Esophagus squamous epithelium (tissue), 4 donors: ENCODE results near the gene THSD7A.

Experiments
- POLR2A ChIP-seq, 4 donors: fragments of 450-650 bp; IDR thresholded peaks; one replicate each; pipeline ENCODE4 v1.6.1; 2017; ENCODE audit warnings: antibody characterized with exemption in 4 of 4, mild to moderate bottlenecking in 4 of 4, moderate library complexity in 3 of 4
- TF ChIP-seq, protein P1 (sequence below), 6 experiments: fragments of 450-650 bp in 4 of 6; fragments of 200-600 bp in 2 of 6; sonication (generic) in 2 of 6; IDR thresholded peaks; one replicate each; pipeline ENCODE4 v1.5.1; 2016 to 2019; ENCODE audit warnings: antibody characterized with exemption in 6 of 6, mild to moderate bottlenecking in 4 of 6, moderate library complexity in 4 of 6

DNA sequence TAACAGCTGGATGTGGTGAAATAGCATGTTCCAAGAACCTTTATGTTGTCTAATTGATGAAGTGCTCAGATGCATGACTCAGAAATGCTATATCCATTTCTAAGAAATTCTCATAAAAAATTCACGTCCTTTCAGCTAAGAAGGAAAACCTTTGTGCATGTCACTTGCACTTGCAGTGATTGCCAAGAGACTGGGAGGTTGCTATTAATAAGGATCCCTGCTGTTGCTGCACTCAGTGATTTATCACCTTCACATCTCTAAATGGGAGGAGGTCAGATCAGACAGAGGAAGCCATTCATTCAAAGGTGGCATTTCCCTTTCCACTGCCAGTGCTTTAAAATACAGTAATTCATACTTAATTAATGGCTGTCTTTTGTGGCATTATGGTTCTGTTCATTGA lies 89.5 kb downstream of the THSD7A start:
- TF ChIP-seq, protein P1, sequence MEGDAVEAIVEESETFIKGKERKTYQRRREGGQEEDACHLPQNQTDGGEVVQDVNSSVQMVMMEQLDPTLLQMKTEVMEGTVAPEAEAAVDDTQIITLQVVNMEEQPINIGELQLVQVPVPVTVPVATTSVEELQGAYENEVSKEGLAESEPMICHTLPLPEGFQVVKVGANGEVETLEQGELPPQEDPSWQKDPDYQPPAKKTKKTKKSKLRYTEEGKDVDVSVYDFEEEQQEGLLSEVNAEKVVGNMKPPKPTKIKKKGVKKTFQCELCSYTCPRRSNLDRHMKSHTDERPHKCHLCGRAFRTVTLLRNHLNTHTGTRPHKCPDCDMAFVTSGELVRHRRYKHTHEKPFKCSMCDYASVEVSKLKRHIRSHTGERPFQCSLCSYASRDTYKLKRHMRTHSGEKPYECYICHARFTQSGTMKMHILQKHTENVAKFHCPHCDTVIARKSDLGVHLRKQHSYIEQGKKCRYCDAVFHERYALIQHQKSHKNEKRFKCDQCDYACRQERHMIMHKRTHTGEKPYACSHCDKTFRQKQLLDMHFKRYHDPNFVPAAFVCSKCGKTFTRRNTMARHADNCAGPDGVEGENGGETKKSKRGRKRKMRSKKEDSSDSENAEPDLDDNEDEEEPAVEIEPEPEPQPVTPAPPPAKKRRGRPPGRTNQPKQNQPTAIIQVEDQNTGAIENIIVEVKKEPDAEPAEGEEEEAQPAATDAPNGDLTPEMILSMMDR (IDR thresholded peaks at IDR 0.05), result no peak
- TF ChIP-seq POLR2A (IDR thresholded peaks at IDR 0.05), result no peak
